Liver (tissue), 3 donors: ENCODE data around the gene CNN1.

Experiments
- ATF3 ChIP-seq: IDR thresholded peaks from 2 replicates; pipeline ENCODE4 v1.6.1; 2016; ENCODE audit warnings: antibody characterized with exemption
- CTCF ChIP-seq: fragments of 150-350 bp; IDR thresholded peaks from 2 replicates; pipeline ENCODE4 v1.5.1; 2017; ENCODE audit warnings: improper control_type of control experiment, low read depth, low read length; ENCODE audit not compliant: missing input control
- EGR1 ChIP-seq, 2 donors: IDR thresholded peaks; 2 replicates each; pipeline ENCODE4 v1.6.1; 2016 to 2018; ENCODE audit warnings: antibody characterized with exemption in 2 of 2, low read depth in 2 of 2
- FOXA1 ChIP-seq: IDR thresholded peaks from 2 replicates; pipeline ENCODE4 v1.6.1; 2016; ENCODE audit warnings: antibody characterized with exemption
- GABPA ChIP-seq, 2 donors: IDR thresholded peaks in 1 of 2; conservative IDR thresholded peaks in 1 of 2; 2 replicates each; pipeline ENCODE4 v1.6.1; 2016; ENCODE audit warnings: antibody characterized with exemption in 2 of 2, mild to moderate bottlenecking in 1 of 2, moderate library complexity in 1 of 2
- JUND ChIP-seq, 2 donors: IDR thresholded peaks; 2 replicates each; pipeline ENCODE4 v1.6.1; 2016; ENCODE audit warnings: antibody characterized with exemption in 2 of 2
- RAD21 ChIP-seq, 2 donors: IDR thresholded peaks; 2 replicates each; pipeline ENCODE4 v1.6.1; 2016; ENCODE audit warnings: antibody characterized with exemption in 2 of 2, mild to moderate bottlenecking in 2 of 2
- RXRA ChIP-seq, 2 donors: IDR thresholded peaks; 2 replicates each; pipeline ENCODE4 v1.6.1; 2017 to 2018; ENCODE audit warnings: antibody characterized with exemption in 2 of 2, mild to moderate bottlenecking in 1 of 2
- SP1 ChIP-seq: IDR thresholded peaks from 2 replicates; pipeline ENCODE4 v1.6.1; 2018; ENCODE audit warnings: antibody characterized with exemption, mild to moderate bottlenecking
- TAF1 ChIP-seq: conservative IDR thresholded peaks from 2 replicates; pipeline ENCODE4 v1.6.1; 2016; ENCODE audit warnings: antibody characterized with exemption, mild to moderate bottlenecking
- YY1 ChIP-seq: IDR thresholded peaks from 2 replicates; pipeline ENCODE4 v1.6.1; 2016; ENCODE audit warnings: antibody characterized with exemption, mild to moderate bottlenecking
- TF ChIP-seq, protein P1 (sequence below): IDR thresholded peaks from 2 replicates; pipeline ENCODE4 v1.6.1; 2016; ENCODE audit warnings: antibody characterized with exemption, mild to moderate bottlenecking
- TF ChIP-seq, protein P2 (sequence below): IDR thresholded peaks from 2 replicates; pipeline ENCODE4 v1.6.1; 2016; ENCODE audit warnings: antibody characterized with exemption
- donor health status: healthy.
- donor health status: healthy.

- TF ChIP-seq ATF3: no peak
- no peak for TF ChIP-seq RXRA (IDR thresholded peaks at IDR 0.05)
- TF ChIP-seq, protein P1, sequence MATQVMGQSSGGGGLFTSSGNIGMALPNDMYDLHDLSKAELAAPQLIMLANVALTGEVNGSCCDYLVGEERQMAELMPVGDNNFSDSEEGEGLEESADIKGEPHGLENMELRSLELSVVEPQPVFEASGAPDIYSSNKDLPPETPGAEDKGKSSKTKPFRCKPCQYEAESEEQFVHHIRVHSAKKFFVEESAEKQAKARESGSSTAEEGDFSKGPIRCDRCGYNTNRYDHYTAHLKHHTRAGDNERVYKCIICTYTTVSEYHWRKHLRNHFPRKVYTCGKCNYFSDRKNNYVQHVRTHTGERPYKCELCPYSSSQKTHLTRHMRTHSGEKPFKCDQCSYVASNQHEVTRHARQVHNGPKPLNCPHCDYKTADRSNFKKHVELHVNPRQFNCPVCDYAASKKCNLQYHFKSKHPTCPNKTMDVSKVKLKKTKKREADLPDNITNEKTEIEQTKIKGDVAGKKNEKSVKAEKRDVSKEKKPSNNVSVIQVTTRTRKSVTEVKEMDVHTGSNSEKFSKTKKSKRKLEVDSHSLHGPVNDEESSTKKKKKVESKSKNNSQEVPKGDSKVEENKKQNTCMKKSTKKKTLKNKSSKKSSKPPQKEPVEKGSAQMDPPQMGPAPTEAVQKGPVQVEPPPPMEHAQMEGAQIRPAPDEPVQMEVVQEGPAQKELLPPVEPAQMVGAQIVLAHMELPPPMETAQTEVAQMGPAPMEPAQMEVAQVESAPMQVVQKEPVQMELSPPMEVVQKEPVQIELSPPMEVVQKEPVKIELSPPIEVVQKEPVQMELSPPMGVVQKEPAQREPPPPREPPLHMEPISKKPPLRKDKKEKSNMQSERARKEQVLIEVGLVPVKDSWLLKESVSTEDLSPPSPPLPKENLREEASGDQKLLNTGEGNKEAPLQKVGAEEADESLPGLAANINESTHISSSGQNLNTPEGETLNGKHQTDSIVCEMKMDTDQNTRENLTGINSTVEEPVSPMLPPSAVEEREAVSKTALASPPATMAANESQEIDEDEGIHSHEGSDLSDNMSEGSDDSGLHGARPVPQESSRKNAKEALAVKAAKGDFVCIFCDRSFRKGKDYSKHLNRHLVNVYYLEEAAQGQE: no peak
- no peak for TF ChIP-seq CTCF
- no peak for TF ChIP-seq GABPA (IDR thresholded peaks at IDR 0.05 in 1 of 2, conservative IDR thresholded peaks at IDR 0.05 in 1 of 2)
- no peak for TF ChIP-seq RAD21 (IDR thresholded peaks at IDR 0.05)
- no peak for TF ChIP-seq TAF1
- no peak for TF ChIP-seq SP1
- TF ChIP-seq JUND (IDR thresholded peaks at IDR 0.05): no peak
- TF ChIP-seq, protein P2, sequence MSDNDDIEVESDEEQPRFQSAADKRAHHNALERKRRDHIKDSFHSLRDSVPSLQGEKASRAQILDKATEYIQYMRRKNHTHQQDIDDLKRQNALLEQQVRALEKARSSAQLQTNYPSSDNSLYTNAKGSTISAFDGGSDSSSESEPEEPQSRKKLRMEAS: no peak
- TF ChIP-seq EGR1 (IDR thresholded peaks at IDR 0.05; ENCODE audit: low read depth in 2 of 2): no peak
- no peak for TF ChIP-seq YY1
- no peak for TF ChIP-seq FOXA1
Observed at GRCh38 chr19:11495885-11496284, 42.8 kb upstream of the CNN1 start.
